MG63 (cell line): ENCODE measurements around the gene FCN3. TPM values are rescaled to one million over a fixed set of nuclear protein-coding genes. Genes with fewer than 3 reads are reported as not detected.

Experiments used
- DNase-seq: peaks from one replicate; pipeline ENCODE4 v3.0.0-alpha.2; 2020
- H3K27me3 ChIP-seq: fragments of 250-450 bp; sonication (Bioruptor Pico); 2 replicates; pipeline ENCODE4 v1.5.1; 2020; ENCODE audit warnings: mild to moderate bottlenecking, moderate library complexity
- H3K36me3 ChIP-seq: fragments of 250-450 bp; sonication (Bioruptor Pico); 2 replicates; pipeline ENCODE4 v1.5.1; 2020; ENCODE audit warnings: mild to moderate bottlenecking, moderate library complexity
- H3K4me3 ChIP-seq: fragments of 250-450 bp; sonication (Bioruptor Pico); 2 replicates; pipeline ENCODE4 v1.5.1; 2020; ENCODE audit warnings: mild to moderate bottlenecking, moderate library complexity
- H3K9me3 ChIP-seq: fragments of 250-450 bp; sonication (Bioruptor Pico); 2 replicates; pipeline ENCODE4 v1.5.1; 2020; ENCODE audit warnings: mild to moderate bottlenecking, moderate library complexity
- total RNA-seq: library from RNA; depleted of rRNA; stranded (reverse); fragments of >200 nt; shearing (Covaris generic); gene quantifications from 2 replicates; pipeline ENCODE4 v1.2.3, GENCODE V29; 2014; ENCODE audit warnings: low replicate concordance

FCN3 gene
- total RNA-seq, 1 experiment from 2014 or later = not detected

GRCh38 chr1:27356277-27356618 is 18.4 kb downstream of the FCN3 start:
- DNase-seq = no peak
- Histone ChIP-seq H3K9me3 (no peaks in the 10 kb centered on the region), H3K27me3 (no peaks in the 10 kb centered on the region), H3K36me3 (peaks cover 14% of the 10 kb centered on the region), H3K4me3 (no peak overlapping the region)

GRCh38 chr1:27355683-27356082 is 18.9 kb downstream of the FCN3 start:
- Histone ChIP-seq H3K36me3 (peaks cover 14% of the 10 kb centered on the region), H3K4me3 (no peak overlapping the region), H3K27me3 (no peaks in the 10 kb centered on the region), H3K9me3 (no peaks in the 10 kb centered on the region)
- no peak for DNase-seq

GRCh38 chr1:27353629-27354028 is 21.0 kb downstream of the FCN3 start:
- peaks cover 14% of the 10 kb centered on the region for H3K36me3 ChIP-seq
- DNase-seq = no peak

GRCh38 chr1:27353166-27353565 is 21.5 kb downstream of the FCN3 start:
- peaks cover 14% of the 10 kb centered on the region for H3K36me3 ChIP-seq
- no peak overlapping the region for H3K4me3 ChIP-seq
- H3K9me3 ChIP-seq = no peaks in the 10 kb centered on the region
- no peak for DNase-seq
- no peaks in the 10 kb centered on the region for H3K27me3 ChIP-seq

More at GRCh38 chr1:27353629-27354028, 21.0 kb downstream of the FCN3 start:
- H3K9me3 ChIP-seq = no peaks in the 10 kb centered on the region
- H3K4me3 ChIP-seq = no peak overlapping the region
- no peaks in the 10 kb centered on the region for H3K27me3 ChIP-seq

GRCh38 chr1:27351541-27352107 is 23.0 kb downstream of the FCN3 start:
- no peak overlapping the region for H3K4me3 ChIP-seq
- no peak for DNase-seq

GRCh38 chr1:27350663-27351540 is 23.7 kb downstream of the FCN3 start:
- H3K4me3 ChIP-seq = no peak overlapping the region
- no peak for DNase-seq
- H3K27me3 ChIP-seq = no peaks in the 10 kb centered on the region
- no peaks in the 10 kb centered on the region; the same call in 1 of the 2 replicates for H3K36me3 ChIP-seq
- no peaks in the 10 kb centered on the region for H3K9me3 ChIP-seq

More at GRCh38 chr1:27351541-27352107, 23.0 kb downstream of the FCN3 start:
- H3K9me3 ChIP-seq = no peaks in the 10 kb centered on the region
- peaks cover 3% of the 10 kb centered on the region; the same call in 1 of the 2 replicates for H3K36me3 ChIP-seq
- H3K27me3 ChIP-seq = no peaks in the 10 kb centered on the region

- H3K36me3 ChIP-seq = no peaks in the 10 kb centered on the region
- no peak for DNase-seq
- H3K9me3 ChIP-seq = no peaks in the 10 kb centered on the region
- no peaks in the 10 kb centered on the region for H3K27me3 ChIP-seq
- no peak overlapping the region for H3K4me3 ChIP-seq
These were observed 24.6 kb downstream of the FCN3 start for GRCh38 chr1:27349784-27350662.

- Histone ChIP-seq H3K4me3 (no peak overlapping the region), H3K9me3 (no peaks in the 10 kb centered on the region), H3K36me3 (no peaks in the 10 kb centered on the region), H3K27me3 (no peaks in the 10 kb centered on the region)
- no peak for DNase-seq
These were observed 25.5 kb downstream of the FCN3 start for GRCh38 chr1:27348861-27349783.

GRCh38 chr1:27346991-27347624 is 27.5 kb downstream of the FCN3 start:
- Histone ChIP-seq H3K4me3 (no peak overlapping the region), H3K9me3 (no peaks in the 10 kb centered on the region), H3K36me3 (no peaks in the 10 kb centered on the region), H3K27me3 (no peaks in the 10 kb centered on the region)
- no peak for DNase-seq

- Histone ChIP-seq H3K4me3 (no peak overlapping the region), H3K36me3 (no peaks in the 10 kb centered on the region), H3K27me3 (no peaks in the 10 kb centered on the region), H3K9me3 (no peaks in the 10 kb centered on the region)
- no peak for DNase-seq
These were observed 28.3 kb downstream of the FCN3 start for GRCh38 chr1:27346357-27346756.

- DNase-seq = no peak
- Histone ChIP-seq H3K36me3 (no peaks in the 10 kb centered on the region), H3K9me3 (no peaks in the 10 kb centered on the region), H3K4me3 (no peak overlapping the region), H3K27me3 (no peaks in the 10 kb centered on the region)
These were observed 29.4 kb downstream of the FCN3 start for GRCh38 chr1:27345272-27345671.

GRCh38 chr1:27343639-27344025 is 31.0 kb downstream of the FCN3 start:
- no peak for DNase-seq
- no peaks in the 10 kb centered on the region for H3K36me3 ChIP-seq
- H3K9me3 ChIP-seq = no peaks in the 10 kb centered on the region
- no peaks in the 10 kb centered on the region for H3K27me3 ChIP-seq
- no peak overlapping the region for H3K4me3 ChIP-seq

- Histone ChIP-seq H3K27me3 (no peaks in the 10 kb centered on the region), H3K9me3 (no peaks in the 10 kb centered on the region), H3K4me3 (no peak overlapping the region), H3K36me3 (no peaks in the 10 kb centered on the region)
- DNase-seq = no peak
These were observed 31.6 kb downstream of the FCN3 start for GRCh38 chr1:27342778-27343638.

GRCh38 chr1:27342391-27342777 is 32.2 kb downstream of the FCN3 start:
- DNase-seq = no peak
- H3K4me3 ChIP-seq = no peak overlapping the region
- no peaks in the 10 kb centered on the region for H3K27me3 ChIP-seq
- no peaks in the 10 kb centered on the region for H3K36me3 ChIP-seq
- no peaks in the 10 kb centered on the region for H3K9me3 ChIP-seq
